ENCODE measurements around the gene GRAMD4. TPM values are rescaled to one million over a fixed set of nuclear protein-coding genes. Genes with fewer than 3 reads are reported as not detected.

GRAMD4 gene
- total RNA-seq, 2 donors from 2014 or later = 38.0 to 43.3 TPM

DNA sequence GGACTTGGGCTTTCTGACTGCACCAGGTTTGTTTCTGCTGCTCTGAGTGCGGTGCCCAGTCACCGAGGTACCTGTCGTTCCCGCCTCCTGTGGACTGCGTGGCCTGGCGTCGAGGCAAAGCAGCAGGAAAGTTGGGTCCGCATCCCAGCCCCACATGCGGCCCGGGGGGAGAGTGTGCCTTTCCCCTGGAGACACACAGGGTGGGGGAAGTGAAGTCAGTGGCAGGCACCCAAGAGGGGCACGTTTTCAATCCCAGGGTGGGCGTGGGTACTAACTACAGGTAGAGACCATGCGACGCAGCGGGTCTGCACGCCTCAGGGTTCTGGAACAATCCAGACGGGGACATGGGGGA lies 25.3 kb upstream of the GRAMD4 start:
- Histone ChIP-seq H3K36me3 (ENCODE audit: control insufficient read depth, insufficient read depth, low read length) (no peaks in the 10 kb centered on the region), H3K4me1 (ENCODE audit: control insufficient read depth, insufficient read depth, low read length) (no peaks in the 10 kb centered on the region), H3K27ac (ENCODE audit: low read depth, low read length) (no peak overlapping the region), H3K9me3 (ENCODE audit: control insufficient read depth, low read length) (no peaks in the 10 kb centered on the region), H3K9ac (ENCODE audit: extremely low read depth, low read length, poor library complexity, severe bottlenecking) (no peak overlapping the region), H3K27me3 (ENCODE audit: control insufficient read depth, insufficient read depth, low read length, poor library complexity, severe bottlenecking) (no peaks in the 10 kb centered on the region), H3K4me3 (ENCODE audit: low read length) (no peak overlapping the region)
- no peak overlapping the region for H3K4me3 Mint-ChIP-seq
- 92 to 94% methylated on average over 16 to 17 of the region's 17 CpGs for WGBS, 2 experiments (ENCODE audit: insufficient coverage in 1 of 2, insufficient read length in 1 of 2)
- no peaks in the 10 kb centered on the region for H3K9me3 Mint-ChIP-seq
- peaks cover 10% of the 10 kb centered on the region for H3K4me1 Mint-ChIP-seq
- TF ChIP-seq, protein P1, sequence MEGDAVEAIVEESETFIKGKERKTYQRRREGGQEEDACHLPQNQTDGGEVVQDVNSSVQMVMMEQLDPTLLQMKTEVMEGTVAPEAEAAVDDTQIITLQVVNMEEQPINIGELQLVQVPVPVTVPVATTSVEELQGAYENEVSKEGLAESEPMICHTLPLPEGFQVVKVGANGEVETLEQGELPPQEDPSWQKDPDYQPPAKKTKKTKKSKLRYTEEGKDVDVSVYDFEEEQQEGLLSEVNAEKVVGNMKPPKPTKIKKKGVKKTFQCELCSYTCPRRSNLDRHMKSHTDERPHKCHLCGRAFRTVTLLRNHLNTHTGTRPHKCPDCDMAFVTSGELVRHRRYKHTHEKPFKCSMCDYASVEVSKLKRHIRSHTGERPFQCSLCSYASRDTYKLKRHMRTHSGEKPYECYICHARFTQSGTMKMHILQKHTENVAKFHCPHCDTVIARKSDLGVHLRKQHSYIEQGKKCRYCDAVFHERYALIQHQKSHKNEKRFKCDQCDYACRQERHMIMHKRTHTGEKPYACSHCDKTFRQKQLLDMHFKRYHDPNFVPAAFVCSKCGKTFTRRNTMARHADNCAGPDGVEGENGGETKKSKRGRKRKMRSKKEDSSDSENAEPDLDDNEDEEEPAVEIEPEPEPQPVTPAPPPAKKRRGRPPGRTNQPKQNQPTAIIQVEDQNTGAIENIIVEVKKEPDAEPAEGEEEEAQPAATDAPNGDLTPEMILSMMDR (conservative IDR thresholded peaks at IDR 0.05) = no peak
- no peak overlapping the region for H3K27ac Mint-ChIP-seq
- no peaks in the 10 kb centered on the region for H3K36me3 Mint-ChIP-seq (ENCODE audit: low read depth)
- DNase-seq = no peak
- no peaks in the 10 kb centered on the region for H3K27me3 Mint-ChIP-seq (ENCODE audit: insufficient read depth)

DNA sequence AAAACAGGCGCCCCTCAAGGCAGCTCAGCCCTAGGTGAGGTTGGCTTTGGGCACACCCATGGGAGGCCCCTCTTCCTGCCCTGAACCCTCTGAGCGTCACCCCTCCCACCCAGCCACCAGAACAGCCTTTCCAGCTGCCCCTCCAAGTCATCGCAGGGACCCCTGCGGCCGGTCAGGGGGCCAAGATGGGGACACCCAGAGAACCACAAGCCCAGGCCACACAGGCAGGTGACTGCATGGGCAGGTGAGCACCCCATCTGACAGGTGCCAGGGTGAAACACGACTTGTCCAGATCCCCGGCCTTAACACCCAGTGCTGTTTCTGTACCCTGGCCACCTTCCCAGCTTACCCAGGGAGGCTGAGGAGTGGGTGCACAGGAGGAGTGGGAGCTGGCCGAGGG lies 24.6 kb upstream of the GRAMD4 start:
- WGBS, 2 experiments (ENCODE audit: insufficient coverage in 1 of 2, insufficient read length in 1 of 2) = 91 to 96% methylated on average over 4 to 8 of the region's 8 CpGs
- no peaks in the 10 kb centered on the region for H3K36me3 Mint-ChIP-seq (ENCODE audit: low read depth)

DNA sequence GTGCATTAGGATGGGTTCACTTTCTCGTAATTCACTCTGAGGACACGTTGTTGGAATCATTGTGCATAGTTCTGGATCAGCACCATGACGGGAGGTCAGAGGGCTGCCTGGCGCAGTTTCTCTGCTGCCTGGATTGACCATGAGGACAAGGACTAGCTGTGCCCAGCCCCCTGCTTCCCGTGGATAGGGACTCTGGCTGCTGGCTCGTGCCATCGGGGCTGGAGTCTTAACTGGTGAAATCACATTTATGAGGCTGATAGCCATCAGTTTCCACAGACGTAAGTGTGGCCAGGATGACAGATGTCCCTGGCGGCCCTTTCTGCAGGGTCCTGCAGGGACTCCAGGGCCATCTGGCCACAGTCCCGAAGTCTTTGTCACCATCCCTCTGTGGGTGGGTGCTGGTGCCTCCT lies 24.1 kb upstream of the GRAMD4 start:
- Histone ChIP-seq H3K9me3 (ENCODE audit: control insufficient read depth, low read length) (no peaks in the 10 kb centered on the region), H3K4me3 (ENCODE audit: low read length) (no peak overlapping the region), H3K9ac (ENCODE audit: extremely low read depth, low read length, poor library complexity, severe bottlenecking) (no peak overlapping the region), H3K27me3 (ENCODE audit: control insufficient read depth, insufficient read depth, low read length, poor library complexity, severe bottlenecking) (no peaks in the 10 kb centered on the region), H3K4me1 (ENCODE audit: control insufficient read depth, insufficient read depth, low read length) (no peaks in the 10 kb centered on the region), H3K36me3 (ENCODE audit: control insufficient read depth, insufficient read depth, low read length) (no peaks in the 10 kb centered on the region), H3K27ac (ENCODE audit: low read depth, low read length) (no peak overlapping the region)
- Mint-ChIP-seq H3K4me1 (peaks cover 5% of the 10 kb centered on the region), H3K4me3 (no peak overlapping the region), H3K27ac (no peak overlapping the region), H3K27me3 (ENCODE audit: insufficient read depth) (no peaks in the 10 kb centered on the region), H3K9me3 (no peaks in the 10 kb centered on the region), H3K36me3 (ENCODE audit: low read depth) (no peaks in the 10 kb centered on the region)
- WGBS, 2 experiments (ENCODE audit: insufficient coverage in 1 of 2, insufficient read length in 1 of 2) = 90 to 94% methylated on average over 9 to 10 of the region's 10 CpGs
- DNase-seq = no peak
- TF ChIP-seq, protein P1 (conservative IDR thresholded peaks at IDR 0.05) = no peak

More for the DNA sequence above, 24.6 kb upstream of the GRAMD4 start:
- no peak overlapping the region for H3K4me3 Mint-ChIP-seq
- TF ChIP-seq, protein P1 (conservative IDR thresholded peaks at IDR 0.05) = no peak
- no peak overlapping the region for H3K27ac Mint-ChIP-seq
- no peaks in the 10 kb centered on the region for H3K9me3 ChIP-seq (ENCODE audit: control insufficient read depth, low read length)
- peaks cover 5% of the 10 kb centered on the region for H3K4me1 Mint-ChIP-seq
- H3K27me3 ChIP-seq (ENCODE audit: control insufficient read depth, insufficient read depth, low read length, poor library complexity, severe bottlenecking) = no peaks in the 10 kb centered on the region
- H3K4me1 ChIP-seq (ENCODE audit: control insufficient read depth, insufficient read depth, low read length) = no peaks in the 10 kb centered on the region
- no peak overlapping the region for H3K4me3 ChIP-seq (ENCODE audit: low read length)
- no peak overlapping the region for H3K27ac ChIP-seq (ENCODE audit: low read depth, low read length)
- H3K27me3 Mint-ChIP-seq (ENCODE audit: insufficient read depth) = no peaks in the 10 kb centered on the region
- no peak overlapping the region for H3K9ac ChIP-seq (ENCODE audit: extremely low read depth, low read length, poor library complexity, severe bottlenecking)
- DNase-seq = no peak
- no peaks in the 10 kb centered on the region for H3K36me3 ChIP-seq (ENCODE audit: control insufficient read depth, insufficient read depth, low read length)
- H3K9me3 Mint-ChIP-seq = no peaks in the 10 kb centered on the region
